B cell (primary cell): ENCODE measurements around the gene TLE5. TPM values are rescaled to one million over a fixed set of nuclear protein-coding genes. Genes with fewer than 3 reads are reported as not detected.

Experiments used
- ATAC-seq: fragments of 200-7000 bp; cut with Tn5 transposase; one replicate; pipeline ENCODE4 v1.10.0; 2021; ENCODE audit warnings: low read depth, mild to moderate bottlenecking, moderate number of reproducible peaks, moderate library complexity
- CTCF ChIA-PET: fragments of 350-600 bp; sonication (Branson Sonifier 250); formaldehyde crosslinking; loops from one replicate; lab custom pipeline; 2021; ENCODE audit warnings: antibody characterized with exemption, inconsistent platforms; lab: Charles Lee
- POLR2A ChIA-PET: fragments of 350-600 bp; sonication (Branson Sonifier 250); formaldehyde crosslinking; loops from one replicate; lab custom pipeline; 2021; ENCODE audit warnings: antibody characterized with exemption; lab: Charles Lee
- DNase-seq: peaks from one replicate; pipeline ENCODE4 v3.0.0; 2013
- H2AFZ ChIP-seq: 2 replicates; pipeline ENCODE4 v1.6.1; 2012; ENCODE audit warnings: mild to moderate bottlenecking, low read depth, low read length; ENCODE audit not compliant: insufficient read depth, poor library complexity, severe bottlenecking
- H3K27ac ChIP-seq, 2 donors: 1 replicate in 1 of 2; 2 replicates in 1 of 2; pipeline ENCODE4 v1.5.1; 2012 to 2013; ENCODE audit warnings: low read length in 2 of 2, mild to moderate bottlenecking in 2 of 2, moderate library complexity in 1 of 2
- H3K27me3 ChIP-seq, 4 experiments: fragments of 200-600 bp in 1 of 4; sonication (generic) in 1 of 4; replicated peaks in 1 of 4; 1 replicate in 2 of 4; 2 replicates in 2 of 4; pipeline versions ENCODE4 v1.6.1 to v1.7.0; 2013 to 2016; ENCODE audit warnings: low read length in 3 of 4, mild to moderate bottlenecking in 2 of 4, mixed read lengths in 1 of 4, moderate library complexity in 1 of 4; ENCODE audit not compliant: insufficient read depth in 4 of 4, control insufficient read depth in 3 of 4; ENCODE audit errors: control extremely low read depth in 1 of 4
- H3K36me3 ChIP-seq, 2 experiments: replicated peaks in 1 of 2; 1 replicate in 1 of 2; 2 replicates in 1 of 2; pipeline versions ENCODE4 v1.6.1 to v1.7.1; 2013; ENCODE audit warnings: low read length in 1 of 2; ENCODE audit not compliant: insufficient read depth in 2 of 2, control insufficient read depth in 1 of 2; ENCODE audit errors: control extremely low read depth in 1 of 2, extremely low read depth in 1 of 2
- H3K4me1 ChIP-seq, 2 donors: fragments of 200-600 bp in 1 of 2; sonication (generic) in 1 of 2; 1 replicate in 1 of 2; 2 replicates in 1 of 2; pipeline versions ENCODE4 v1.5.1 to v1.6.1; 2013 to 2017; ENCODE audit warnings: low read length in 2 of 2; ENCODE audit not compliant: control insufficient read depth in 2 of 2, insufficient read depth in 2 of 2
- H3K4me2 ChIP-seq: replicated peaks from 2 replicates; pipeline ENCODE3; 2012; ENCODE audit warnings: mild to moderate bottlenecking, low read depth, low read length; ENCODE audit not compliant: poor library complexity, severe bottlenecking
- H3K4me3 ChIP-seq, 5 experiments: fragments of 200-600 bp in 1 of 5; sonication (generic) in 1 of 5; 1 replicate in 3 of 5; 2 replicates in 2 of 5; pipeline versions ENCODE4 v1.5.1 to v1.7.0; 2011 to 2016; ENCODE audit warnings: low read length in 4 of 5, mild to moderate bottlenecking in 4 of 5, low read depth in 2 of 5, control low read depth in 1 of 5, moderate library complexity in 1 of 5; ENCODE audit not compliant: insufficient read depth in 1 of 5; ENCODE audit errors: control extremely low read depth in 1 of 5, extremely low read depth in 1 of 5
- H3K79me2 ChIP-seq: fragments of 200-600 bp; sonication (generic); one replicate; pipeline ENCODE4 v1.6.0; 2016; ENCODE audit warnings: low read length; ENCODE audit not compliant: control insufficient read depth, insufficient read depth
- H3K9ac ChIP-seq: fragments of 200-600 bp; sonication (generic); 2 replicates; pipeline ENCODE4 v1.6.1; 2017; ENCODE audit warnings: mild to moderate bottlenecking, low read length, moderate library complexity
- H3K9me3 ChIP-seq, 3 donors: one replicate each; pipeline versions ENCODE4 v1.6.1 to v1.7.1; 2013; ENCODE audit warnings: low read length in 2 of 3; ENCODE audit not compliant: control insufficient read depth in 2 of 3, insufficient read depth in 1 of 3; ENCODE audit errors: control extremely low read depth in 1 of 3
- H4K20me1 ChIP-seq: 2 replicates; pipeline ENCODE4 v1.6.0; 2012; ENCODE audit warnings: mild to moderate bottlenecking, low read length; ENCODE audit not compliant: insufficient read depth, control insufficient read depth, poor library complexity, severe bottlenecking
- H3K27ac Mint-ChIP-seq: one replicate; pipeline ENCODE4 v1.8.0; 2021; ENCODE audit warnings: mixed read lengths
- H3K27me3 Mint-ChIP-seq: one replicate; pipeline ENCODE4 v1.8.0; 2021; ENCODE audit warnings: mixed read lengths
- H3K4me1 Mint-ChIP-seq: one replicate; pipeline ENCODE4 v1.8.0; 2021; ENCODE audit warnings: mixed read lengths
- H3K4me3 Mint-ChIP-seq: one replicate; pipeline ENCODE4 v1.8.0; 2021; ENCODE audit warnings: mixed read lengths
- H3K9me3 Mint-ChIP-seq: one replicate; pipeline ENCODE4 v1.8.0; 2022; ENCODE audit warnings: mixed read lengths; ENCODE audit not compliant: insufficient read depth
- EZH2 ChIP-seq: IDR thresholded peaks from 2 replicates; pipeline ENCODE4 v1.6.1; 2012; ENCODE audit warnings: borderline replicate concordance, low read depth, mild to moderate bottlenecking, moderate library complexity, low read length; ENCODE audit not compliant: insufficient read depth, poor library complexity, severe bottlenecking
- WGBS: methylation state at CpG from one replicate; pipeline ENCODE4 v1.1.5; 2013; ENCODE audit warnings: missing lambda C conversion rate; ENCODE audit not compliant: insufficient coverage; 5-methylcytosine and 5-hydroxymethylcytosine counted together
- intact Hi-C: fragments of 100-400 bp; cut with micrococcal nuclease; formaldehyde crosslinking; loops from one replicate; pipeline ENCODE4 v1.10.0; 2022
- polyA plus RNA-seq: library from polyadenylated mRNA; depleted of rRNA; stranded (reverse); fragments of >200 nt; gene quantifications from 2 replicates; pipeline ENCODE4 v1.2.3, GENCODE V29; 2012
- total RNA-seq, 2 donors: library from RNA; stranded (reverse); fragments of 120-200 nt in 1 of 2; gene quantifications; 1 replicate in 1 of 2; 2 replicates in 1 of 2; pipeline versions ENCODE4 v1.2.3 to v1.2.4, GENCODE V29; 2013 to 2022
- TF ChIP-seq, protein P1 (sequence below): fragments of 200-600 bp; IDR thresholded peaks from one replicate; pipeline ENCODE4 v1.8.0; 2022; ENCODE audit warnings: antibody characterized with exemption, mild to moderate bottlenecking

The TLE5 gene
- total and polyA plus RNA-seq, 2 donors (not counting 1 experiment from before 2014, with no cell fraction given): 697 to 1,132 TPM

DNA sequence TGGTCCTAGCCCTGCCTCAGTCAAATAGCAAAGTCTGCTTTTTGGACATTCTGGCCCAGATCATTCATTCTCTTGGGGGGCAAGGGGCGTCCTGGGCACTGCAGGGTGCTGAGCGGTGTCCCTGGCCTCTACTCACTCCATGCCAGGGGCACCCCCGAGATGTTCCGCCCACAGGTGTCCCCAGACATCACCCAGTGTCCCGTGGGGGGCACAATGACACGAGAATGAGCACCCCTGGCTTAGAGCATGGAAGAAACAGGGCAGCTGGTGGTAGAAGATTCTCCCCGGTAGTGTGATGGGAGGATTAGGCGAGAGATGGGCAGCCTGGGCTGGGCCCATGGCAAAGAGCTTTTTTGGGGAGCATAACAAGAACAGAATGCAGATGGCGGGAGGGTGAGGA lies 5.3 kb upstream of the TLE5 start:
- H3K4me1 ChIP-seq: peaks cover 36 to 59% of the 10 kb centered on the region in 2 donors
- no peaks in the 10 kb centered on the region for H4K20me1 ChIP-seq
- peaks cover 16% of the 10 kb centered on the region for H3K79me2 ChIP-seq
- H3K9me3 Mint-ChIP-seq: no peaks in the 10 kb centered on the region
- no peaks in the 10 kb centered on the region for H3K27me3 Mint-ChIP-seq
- H3K4me3 Mint-ChIP-seq: no peak overlapping the region
- no peak overlapping the region for H2AFZ ChIP-seq
- ATAC-seq (no peak), DNase-seq (no peak)
- H3K27ac ChIP-seq: no peak overlapping the region
- H3K27ac Mint-ChIP-seq: peak overlapping the region; percentile 73
- H3K36me3 ChIP-seq: no peaks in the 10 kb centered on the region
- no peak overlapping the region for H3K4me3 ChIP-seq
- no peak overlapping the region for H3K4me2 ChIP-seq
- ChIA-PET POLR2A (interaction anchor here (0.7 to 1.7 kb wide), 3 partner anchors 25 to 99 kb away, joined by 3 to 8 read pairs (median 4); no protein-coding TSS in a partner anchor), CTCF (interaction anchor here (1.0 to 1.6 kb wide), 2 partner anchors 8 to 38 kb away, joined by 4 to 5 read pairs; no protein-coding TSS in a partner anchor)
- peaks cover 50% of the 10 kb centered on the region for H3K4me1 Mint-ChIP-seq
- intact Hi-C loops: loop anchor here (10.0 kb wide), 1 partner anchor 117 kb away; the partner anchor contains the start of gene NCLN
- H3K9me3 ChIP-seq: no peaks in the 10 kb centered on the region
- no peak overlapping the region for H3K9ac ChIP-seq
- 69% methylated on average over 6 of the region's 9 CpGs for WGBS
- TF ChIP-seq, protein P1, sequence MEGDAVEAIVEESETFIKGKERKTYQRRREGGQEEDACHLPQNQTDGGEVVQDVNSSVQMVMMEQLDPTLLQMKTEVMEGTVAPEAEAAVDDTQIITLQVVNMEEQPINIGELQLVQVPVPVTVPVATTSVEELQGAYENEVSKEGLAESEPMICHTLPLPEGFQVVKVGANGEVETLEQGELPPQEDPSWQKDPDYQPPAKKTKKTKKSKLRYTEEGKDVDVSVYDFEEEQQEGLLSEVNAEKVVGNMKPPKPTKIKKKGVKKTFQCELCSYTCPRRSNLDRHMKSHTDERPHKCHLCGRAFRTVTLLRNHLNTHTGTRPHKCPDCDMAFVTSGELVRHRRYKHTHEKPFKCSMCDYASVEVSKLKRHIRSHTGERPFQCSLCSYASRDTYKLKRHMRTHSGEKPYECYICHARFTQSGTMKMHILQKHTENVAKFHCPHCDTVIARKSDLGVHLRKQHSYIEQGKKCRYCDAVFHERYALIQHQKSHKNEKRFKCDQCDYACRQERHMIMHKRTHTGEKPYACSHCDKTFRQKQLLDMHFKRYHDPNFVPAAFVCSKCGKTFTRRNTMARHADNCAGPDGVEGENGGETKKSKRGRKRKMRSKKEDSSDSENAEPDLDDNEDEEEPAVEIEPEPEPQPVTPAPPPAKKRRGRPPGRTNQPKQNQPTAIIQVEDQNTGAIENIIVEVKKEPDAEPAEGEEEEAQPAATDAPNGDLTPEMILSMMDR: no peak
- TF ChIP-seq EZH2: no peak
- H3K27me3 ChIP-seq: no peaks in the 10 kb centered on the region

DNA sequence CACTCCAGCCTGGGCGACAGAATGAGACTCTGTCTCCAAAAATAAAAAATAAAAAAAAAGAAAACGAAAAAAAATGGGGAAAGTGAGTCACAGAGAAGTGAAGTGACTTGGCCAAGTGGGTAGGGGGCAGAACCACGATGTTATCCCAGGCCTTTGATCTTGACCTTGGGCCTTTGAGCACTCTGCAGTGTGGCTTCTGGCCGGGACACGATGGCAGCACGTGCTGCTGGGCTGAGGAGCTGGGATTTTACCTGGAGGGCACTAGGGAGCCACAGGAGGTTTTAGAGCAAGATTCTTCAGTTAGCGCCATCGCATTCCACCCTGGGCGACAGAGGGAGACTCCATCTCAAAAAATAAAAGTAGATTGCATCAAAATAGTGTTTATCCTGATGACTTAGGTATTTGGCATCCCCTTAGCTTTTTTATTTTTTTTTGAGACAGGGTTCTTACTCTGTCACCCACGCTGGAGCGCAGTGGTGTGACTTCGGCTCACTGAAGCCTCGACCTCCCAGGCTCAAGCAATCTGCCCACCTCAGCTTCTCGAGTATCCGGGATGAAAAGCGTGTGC lies 4.3 kb upstream of the TLE5 start:
- Histone ChIP-seq H3K4me1 (peaks cover 36 to 59% of the 10 kb centered on the region in 2 donors), H3K36me3 (no peaks in the 10 kb centered on the region), H3K27ac (no peak overlapping the region), H3K4me3 (no peak overlapping the region), H3K4me2 (no peak overlapping the region), H3K9ac (no peak overlapping the region), H3K79me2 (peaks cover 17% of the 10 kb centered on the region), H2AFZ (no peak overlapping the region), H3K27me3 (no peaks in the 10 kb centered on the region), H3K9me3 (no peaks in the 10 kb centered on the region), H4K20me1 (no peaks in the 10 kb centered on the region)
- Mint-ChIP-seq H3K9me3 (no peaks in the 10 kb centered on the region), H3K4me3 (peak overlapping the region; percentile 32), H3K27me3 (no peaks in the 10 kb centered on the region), H3K27ac (peak overlapping the region; percentile 79), H3K4me1 (peaks cover 49% of the 10 kb centered on the region)
- TF ChIP-seq, protein P1: no peak
- no peak for TF ChIP-seq EZH2
- WGBS: 87% methylated on average over 15 of the region's 16 CpGs
- intact Hi-C loops: loop anchor here (10.0 kb wide), 1 partner anchor 118 kb away; the partner anchor contains the start of gene NCLN
- DNase-seq (no peak), ATAC-seq (no peak)
- CTCF ChIA-PET: interaction anchor here (0.6 to 1.1 kb wide), 4 partner anchors 9 to 1507 kb away, joined by 3 to 6 read pairs (median 4); no protein-coding TSS in a partner anchor
- POLR2A ChIA-PET: interaction anchor here (0.6 to 1.5 kb wide), 4 partner anchors 11 to 31 kb away, joined by 4 to 6 read pairs (median 4); no protein-coding TSS in a partner anchor
